Upper lobe of right lung (tissue), 1 donor: Measurements from ENCODE around the gene NCOA7. TPM values are rescaled to one million over a fixed set of nuclear protein-coding genes. Genes with fewer than 3 reads are reported as not detected.

Experiments
- ATAC-seq: fragments of 200-7000 bp; cut with Tn5 transposase; one replicate; pipeline ENCODE4 v1.9.1; 2020; ENCODE audit warnings: mild to moderate bottlenecking, moderate library complexity
- DNase-seq: peaks from one replicate; pipeline ENCODE4 v3.0.0-alpha.2; 2020
- H3K27ac ChIP-seq: fragments of 200-600 bp; one replicate; pipeline ENCODE4 v1.8.0; 2022
- H3K27me3 ChIP-seq: fragments of 200-600 bp; one replicate; pipeline ENCODE4 v1.8.0; 2022; ENCODE audit warnings: mild to moderate bottlenecking
- H3K36me3 ChIP-seq: fragments of 200-600 bp; one replicate; pipeline ENCODE4 v1.8.0; 2022
- H3K4me1 ChIP-seq: fragments of 200-600 bp; one replicate; pipeline ENCODE4 v1.8.0; 2022
- H3K4me3 ChIP-seq: fragments of 200-600 bp; one replicate; pipeline ENCODE4 v1.8.0; 2022; ENCODE audit warnings: mild to moderate bottlenecking
- H3K9me3 ChIP-seq: fragments of 200-600 bp; one replicate; pipeline ENCODE4 v1.8.0; 2022
- CTCF ChIP-seq: fragments of 200-600 bp; IDR thresholded peaks from one replicate; pipeline ENCODE4 v1.8.0; 2022; ENCODE audit warnings: antibody characterized with exemption
- intact Hi-C: fragments of 100-400 bp; cut with DNase I; formaldehyde crosslinking; loops from one replicate; pipeline ENCODE4 v1.11.0; 2022
- total RNA-seq: library from RNA; stranded (reverse); fragmentation: NEBNext Ultra II Directional; extraction: Animal tissue kit (Norgen Biotek cat#: 25700); gene quantifications from one replicate; pipeline ENCODE4 v1.2.1, GENCODE V29; 2021
- donor health status: DM: no; HTN: yes; CAD: no; lungs with severe emphysema.

Gene NCOA7
- total RNA-seq, 1 donor from 2014 or later = 80.8 TPM

- Histone ChIP-seq H3K4me1 (peaks cover 47% of the 10 kb centered on the region), H3K36me3 (no peaks in the 10 kb centered on the region), H3K9me3 (no peaks in the 10 kb centered on the region), H3K27ac (peak overlapping the region; percentile 96), H3K27me3 (no peaks in the 10 kb centered on the region), H3K4me3 (peak overlapping the region; percentile 92)
- intact Hi-C loops = loop anchor here (10.0 kb wide), 1 partner anchor 163 kb away; the partner anchor contains the start of gene HINT3
- ATAC-seq (no peak), DNase-seq (no peak)
- no peak for TF ChIP-seq CTCF
These were observed 1.0 kb downstream of the NCOA7 start for GRCh38 chr6:125791820-125792165.

- intact Hi-C loops = loop anchor here (10.0 kb wide), 1 partner anchor 163 kb away; the partner anchor contains the start of gene HINT3
- DNase-seq = no peak
- Histone ChIP-seq H3K27me3 (no peaks in the 10 kb centered on the region), H3K27ac (no peak overlapping the region), H3K36me3 (no peaks in the 10 kb centered on the region), H3K4me1 (peaks cover 47% of the 10 kb centered on the region), H3K9me3 (no peaks in the 10 kb centered on the region), H3K4me3 (peak overlapping the region; percentile 92)
- ATAC-seq = no peak
- no peak for TF ChIP-seq CTCF
These were observed 1.4 kb downstream of the NCOA7 start for GRCh38 chr6:125792172-125792571.

GRCh38 chr6:125792680-125793079, 1.9 kb downstream of the NCOA7 start:
- DNase-seq = no peak
- Histone ChIP-seq H3K4me3 (peak overlapping the region; percentile 92), H3K36me3 (no peaks in the 10 kb centered on the region), H3K27ac (no peak overlapping the region), H3K9me3 (no peaks in the 10 kb centered on the region), H3K4me1 (peaks cover 47% of the 10 kb centered on the region), H3K27me3 (no peaks in the 10 kb centered on the region)
- intact Hi-C loops = loop anchor here (10.0 kb wide), 1 partner anchor 162 kb away; the partner anchor contains the start of gene HINT3
- no peak for ATAC-seq
- no peak for TF ChIP-seq CTCF

DNA sequence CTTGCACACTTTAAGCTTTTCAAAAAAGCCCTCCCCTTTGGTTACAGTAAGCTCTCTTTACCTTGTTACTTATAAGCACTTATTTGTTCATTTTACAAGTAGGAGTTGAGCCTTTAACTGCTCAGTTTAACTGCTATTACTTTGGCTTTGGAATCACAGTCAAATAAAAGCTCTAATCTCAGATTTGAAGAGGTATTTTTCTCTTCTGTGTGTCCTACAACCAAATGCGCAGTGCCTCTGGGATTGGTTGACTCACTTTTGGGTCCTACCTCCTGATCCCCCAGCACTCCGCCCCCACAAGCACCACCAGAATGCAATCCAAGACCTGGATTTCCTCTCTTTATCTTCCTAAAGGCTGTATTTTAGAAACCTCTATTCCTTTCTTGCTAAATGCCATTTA, 2.5 kb downstream of the NCOA7 start:
- intact Hi-C loops = loop anchor here (10.0 kb wide), 1 partner anchor 162 kb away; the partner anchor contains the start of gene HINT3
- no peak for TF ChIP-seq CTCF
- DNase-seq (no peak), ATAC-seq (no peak)
- H3K4me3 ChIP-seq = peak overlapping the region; percentile 92
- no peaks in the 10 kb centered on the region for H3K36me3 ChIP-seq
- no peaks in the 10 kb centered on the region for H3K27me3 ChIP-seq
- no peaks in the 10 kb centered on the region for H3K9me3 ChIP-seq
- peak overlapping the region; percentile 12 for H3K27ac ChIP-seq
- H3K4me1 ChIP-seq = peaks cover 52% of the 10 kb centered on the region

DNA sequence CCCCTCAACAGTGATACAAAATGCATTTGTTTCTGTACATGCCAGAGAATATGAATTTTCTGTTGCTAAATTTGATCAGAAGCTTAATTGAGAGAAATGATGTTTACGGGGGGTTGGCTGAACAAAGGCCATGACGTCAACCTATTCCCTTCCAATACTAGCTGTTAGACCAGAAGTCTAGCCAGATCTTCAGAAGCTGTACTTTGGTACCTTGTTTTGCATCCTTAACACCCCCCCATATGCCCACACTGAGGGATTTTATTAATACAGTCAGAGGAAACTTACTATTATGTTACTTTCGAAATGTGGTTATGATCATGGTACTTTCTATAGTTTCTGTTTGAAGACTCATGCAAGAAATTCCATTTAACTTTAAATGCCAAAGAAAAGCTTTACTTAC, 3.1 kb downstream of the NCOA7 start:
- H3K4me3 ChIP-seq = no peak overlapping the region
- DNase-seq (no peak), ATAC-seq (no peak)
- no peak overlapping the region for H3K27ac ChIP-seq
- TF ChIP-seq CTCF = no peak
- H3K9me3 ChIP-seq = no peaks in the 10 kb centered on the region
- H3K36me3 ChIP-seq = no peaks in the 10 kb centered on the region
- intact Hi-C loops = loop anchor here (10.0 kb wide), 1 partner anchor 161 kb away; the partner anchor contains the start of gene HINT3
- H3K4me1 ChIP-seq = peaks cover 56% of the 10 kb centered on the region
- H3K27me3 ChIP-seq = no peaks in the 10 kb centered on the region
